SKM-1 (cell line): ENCODE measurements around the gene GNB1L.

Experiments used
- DNase-seq: peaks from one replicate; lab custom pipeline; 2025; ENCODE audit not compliant: unreplicated experiment; lab: John Stamatoyannopoulos, UW

Gene GNB1L

GRCh38 chr22:19877626-19878339, 23.1 kb upstream of the GNB1L start:
- DNase-seq = no peak

GRCh38 chr22:19876941-19877625, 22.4 kb upstream of the GNB1L start:
- no peak for DNase-seq

- DNase-seq = no peak
These were observed 21.8 kb upstream of the GNB1L start for GRCh38 chr22:19876314-19876940.

GRCh38 chr22:19875531-19876313, 21.0 kb upstream of the GNB1L start:
- DNase-seq = no peak

- DNase-seq = no peak
These were observed 20.4 kb upstream of the GNB1L start for GRCh38 chr22:19875061-19875530.

GRCh38 chr22:19874307-19875060, 19.8 kb upstream of the GNB1L start:
- no peak for DNase-seq

GRCh38 chr22:19873960-19874306, 19.3 kb upstream of the GNB1L start:
- no peak for DNase-seq

- DNase-seq = no peak
These were observed 18.7 kb upstream of the GNB1L start for GRCh38 chr22:19873138-19873959.

- no peak for DNase-seq
These were observed 18.1 kb upstream of the GNB1L start for GRCh38 chr22:19872779-19873137.

- no peak for DNase-seq
These were observed 17.4 kb upstream of the GNB1L start for GRCh38 chr22:19871845-19872778.

GRCh38 chr22:19871023-19871844, 16.6 kb upstream of the GNB1L start:
- no peak for DNase-seq

- no peak for DNase-seq
These were observed 15.7 kb upstream of the GNB1L start for GRCh38 chr22:19870153-19871022.

- no peak for DNase-seq
These were observed 15.0 kb upstream of the GNB1L start for GRCh38 chr22:19869497-19870152.

- DNase-seq = no peak
These were observed 14.2 kb upstream of the GNB1L start for GRCh38 chr22:19868773-19869471.

- DNase-seq = no peak
These were observed 13.7 kb upstream of the GNB1L start for GRCh38 chr22:19868333-19868732.

- no peak for DNase-seq
These were observed 12.9 kb upstream of the GNB1L start for GRCh38 chr22:19867617-19868016.
